AML-193 (cell line): ENCODE results near the gene SKIC2.

ENCODE experiments used
- DNase-seq, 2 experiments: peaks; one replicate each; lab custom pipeline; 2025; lab: John Stamatoyannopoulos, UW

The SKIC2 gene

DNA sequence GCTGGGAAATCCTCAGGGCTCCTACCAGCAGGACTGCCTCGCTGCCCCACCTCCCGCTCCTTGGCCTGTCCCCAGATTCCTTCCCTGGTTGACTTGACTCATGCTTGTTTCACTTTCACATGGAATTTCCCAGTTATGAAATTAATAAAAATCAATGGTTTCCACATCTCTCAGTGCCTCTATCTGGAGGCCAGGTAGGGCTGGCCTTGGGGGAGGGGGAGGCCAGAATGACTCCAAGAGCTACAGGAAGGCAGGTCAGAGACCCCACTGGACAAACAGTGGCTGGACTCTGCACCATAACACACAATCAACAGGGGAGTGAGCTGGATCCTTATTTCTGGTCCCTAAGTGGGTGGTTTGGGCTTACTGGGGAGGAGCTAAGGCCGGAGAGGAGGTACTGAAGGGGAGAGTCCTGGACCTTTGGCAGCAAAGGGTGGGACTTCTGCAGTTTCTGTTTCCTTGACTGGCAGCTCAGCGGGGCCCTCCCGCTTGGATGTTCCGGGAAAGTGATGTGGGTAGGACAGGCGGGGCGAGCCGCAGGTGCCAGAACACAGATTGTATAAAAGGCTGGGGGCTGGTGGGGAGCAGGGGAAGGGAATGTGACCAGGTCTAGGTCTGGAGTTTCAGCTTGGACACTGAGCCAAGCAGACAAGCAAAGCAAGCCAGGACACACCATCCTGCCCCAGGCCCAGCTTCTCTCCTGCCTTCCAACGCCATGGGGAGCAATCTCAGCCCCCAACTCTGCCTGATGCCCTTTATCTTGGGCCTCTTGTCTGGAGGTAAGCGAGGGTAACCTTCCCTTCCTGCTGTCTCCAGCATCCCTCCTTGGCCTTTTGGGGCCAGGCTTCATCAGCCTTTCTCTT is 13.2 kb upstream of the SKIC2 start, which contains the start of gene CFB:
Gene CFB, plus strand, starts transcription at position 589 of the 863 bp plus-strand sequence. Its CDS starts 127 bp downstream, at position 716.
- DNase-seq = no peak

- no peak for DNase-seq
Measured at GRCh38 chr6:31946370-31946885, 12.5 kb upstream of the SKIC2 start.

- no peak for DNase-seq
Measured at GRCh38 chr6:31947070-31947675, 11.8 kb upstream of the SKIC2 start.

- no peak for DNase-seq
Measured at GRCh38 chr6:31947864-31948263, 11.1 kb upstream of the SKIC2 start.

GRCh38 chr6:31948306-31948705 is 10.7 kb upstream of the SKIC2 start:
- no peak for DNase-seq

DNA sequence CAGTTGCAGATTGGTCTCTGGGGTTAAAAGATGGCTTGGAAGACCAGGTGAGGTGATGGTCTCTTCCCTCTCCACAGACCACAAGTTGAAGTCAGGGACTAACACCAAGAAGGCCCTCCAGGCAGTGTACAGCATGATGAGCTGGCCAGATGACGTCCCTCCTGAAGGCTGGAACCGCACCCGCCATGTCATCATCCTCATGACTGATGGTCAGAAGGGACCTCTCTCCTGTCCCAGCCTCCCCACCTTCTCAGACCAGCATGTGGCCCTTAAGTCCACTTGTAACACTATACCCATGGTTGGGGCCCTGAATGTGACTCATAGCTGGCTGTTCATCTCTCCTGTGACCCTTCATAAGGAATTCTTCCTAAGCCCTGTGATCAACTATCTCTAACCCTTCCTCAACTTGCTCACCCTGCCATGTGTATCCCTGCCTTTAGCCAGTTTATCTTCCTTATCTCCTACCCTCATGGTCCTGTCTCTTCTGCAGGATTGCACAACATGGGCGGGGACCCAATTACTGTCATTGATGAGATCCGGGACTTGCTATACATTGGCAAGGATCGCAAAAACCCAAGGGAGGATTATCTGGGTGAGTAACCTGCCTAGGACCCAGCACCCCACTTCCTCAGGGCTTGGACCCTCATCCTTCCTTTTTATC is 10.1 kb upstream of the SKIC2 start:
- DNase-seq = no peak

- no peak for DNase-seq
Measured at GRCh38 chr6:31949926-31950548, 8.9 kb upstream of the SKIC2 start.

- DNase-seq = peak; percentile 51 to 58
Measured at GRCh38 chr6:31952140-31952805, 6.7 kb upstream of the SKIC2 start.

DNA sequence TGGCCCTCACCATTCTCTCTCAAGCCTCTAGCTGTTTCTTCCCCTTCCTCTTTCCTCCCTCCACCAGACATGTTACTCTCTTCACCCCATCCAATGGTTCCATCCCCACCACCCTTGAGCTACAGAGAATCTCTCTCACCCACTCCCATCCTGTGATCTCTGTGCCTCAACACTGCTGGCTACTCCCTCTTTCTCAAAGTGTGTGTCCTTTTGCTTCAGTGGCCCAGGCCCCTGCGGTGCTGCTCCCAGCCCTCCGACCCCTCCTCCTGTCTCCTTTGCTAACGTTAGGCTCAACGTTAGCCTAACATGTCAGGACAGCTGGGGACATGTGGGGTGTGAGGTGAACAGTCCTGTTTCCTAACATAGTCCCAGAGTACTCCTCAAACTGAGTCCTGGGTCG is 6.1 kb upstream of the SKIC2 start:
- peak in 1 of 2 experiments; percentile 9 for DNase-seq

DNA sequence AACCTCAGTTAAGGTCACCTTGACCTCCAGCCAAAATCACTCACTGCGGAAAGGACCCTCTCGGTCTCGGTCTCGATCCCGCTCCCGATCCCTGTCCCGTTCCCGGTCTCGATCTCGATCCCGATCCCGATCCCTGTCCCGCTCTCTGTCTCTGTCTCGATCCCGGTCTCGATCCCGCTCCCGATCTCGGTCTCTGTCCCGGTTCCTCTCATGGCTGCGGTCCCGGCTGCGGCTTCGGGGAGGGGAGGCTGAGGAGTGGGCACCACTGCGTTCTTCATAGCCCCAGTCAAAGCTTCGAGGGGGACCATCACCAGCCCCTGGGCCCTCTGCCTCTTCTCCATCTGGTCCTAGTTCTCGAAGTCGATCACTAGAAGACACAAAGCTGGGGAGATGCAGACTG is 4.5 kb upstream of the SKIC2 start:
- DNase-seq = no peak

- DNase-seq = no peak
Measured at GRCh38 chr6:31956796-31957195, 2.2 kb upstream of the SKIC2 start.

DNA sequence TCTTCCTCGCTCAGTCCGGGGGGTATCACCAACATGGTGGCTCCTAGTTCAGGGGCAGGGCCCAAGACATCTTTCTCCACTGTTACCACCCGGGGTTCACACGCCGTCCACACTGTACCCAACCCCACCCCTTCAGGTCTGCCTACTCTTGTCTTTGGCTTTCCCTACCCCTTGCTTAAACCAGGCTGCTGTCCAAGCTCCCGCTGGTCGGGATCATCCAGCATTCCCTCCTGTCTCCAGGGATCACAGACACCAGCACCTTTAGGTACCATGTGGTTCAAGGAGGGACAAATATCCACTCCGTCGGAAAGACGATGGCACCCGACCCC is 599 bp upstream of the SKIC2 start:
- DNase-seq = no peak

DNA sequence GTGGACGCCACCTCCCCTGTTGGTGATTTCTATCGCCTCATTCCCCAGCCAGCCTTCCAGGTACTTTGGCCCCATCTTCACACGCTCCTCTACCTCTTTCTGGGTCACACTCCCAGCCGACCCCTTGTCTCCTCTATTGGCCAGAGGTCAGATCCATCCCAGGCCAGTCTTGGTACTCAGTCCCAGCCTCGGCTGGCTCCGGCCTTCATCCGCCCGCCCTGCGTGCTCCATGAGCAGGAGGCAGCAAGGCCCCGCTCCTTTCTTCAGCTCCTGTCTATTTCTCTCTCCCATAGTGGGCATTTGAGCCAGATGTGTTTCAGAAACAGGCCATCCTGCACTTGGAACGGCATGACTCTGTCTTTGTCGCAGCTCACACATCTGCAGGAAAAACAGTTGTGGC is 2.6 kb downstream of the SKIC2 start:
- DNase-seq = no peak

GRCh38 chr6:31963921-31964320 is 4.9 kb downstream of the SKIC2 start:
- DNase-seq = no peak

- DNase-seq = no peak
Measured at GRCh38 chr6:31965700-31966099, 6.7 kb downstream of the SKIC2 start.

DNA sequence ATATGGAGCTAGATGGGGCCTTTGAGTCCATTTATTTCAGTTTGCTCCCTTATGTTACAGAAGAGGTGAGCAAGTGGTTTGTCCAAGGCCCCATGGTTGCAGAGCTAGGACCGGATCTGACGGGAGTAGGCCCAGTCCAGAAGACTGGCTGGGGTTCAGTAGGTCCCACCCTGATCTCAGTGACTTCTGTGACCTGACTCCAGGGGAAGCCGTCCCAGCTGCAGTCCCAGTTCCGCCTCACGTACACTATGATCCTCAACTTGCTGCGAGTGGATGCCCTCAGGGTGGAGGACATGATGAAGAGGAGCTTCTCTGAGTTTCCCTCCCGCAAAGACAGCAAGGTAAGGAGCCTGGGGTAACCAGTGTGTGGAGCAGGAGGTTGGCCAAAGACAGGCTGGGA is 7.5 kb downstream of the SKIC2 start:
- no peak for DNase-seq

GRCh38 chr6:31966997-31967925 is 8.3 kb downstream of the SKIC2 start:
- DNase-seq = no peak

DNA sequence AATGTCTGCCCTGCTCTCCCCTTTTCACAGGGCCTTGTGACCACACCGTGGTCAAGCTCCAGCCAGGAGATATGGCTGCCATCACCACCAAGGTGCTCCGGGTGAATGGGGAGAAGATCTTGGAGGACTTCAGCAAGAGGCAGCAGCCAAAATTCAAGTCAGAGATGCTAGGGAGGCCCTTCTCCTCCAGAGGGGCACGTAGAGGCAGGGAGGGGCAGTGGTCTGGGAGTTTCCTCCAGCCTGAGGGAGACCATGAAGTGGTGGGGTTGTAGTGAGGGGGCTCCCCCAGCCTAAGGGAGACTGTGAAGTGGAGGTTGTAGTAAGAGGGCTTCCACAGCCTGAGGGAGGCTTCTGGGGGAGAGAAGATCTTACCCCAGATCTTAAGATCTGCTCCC is 8.9 kb downstream of the SKIC2 start:
- DNase-seq = no peak

GRCh38 chr6:31968326-31968725 is 9.4 kb downstream of the SKIC2 start:
- no peak for DNase-seq

GRCh38 chr6:31968791-31969711 is 10.1 kb downstream of the SKIC2 start:
- DNase-seq = no peak
